HL-60/S4 (cell line): Measurements from ENCODE around the gene CHRDL2.
"Not testable (repeated sequence)": the region's sequence is repeated elsewhere in the genome, so short reads cannot be mapped to it uniquely, and the experiment has no call there.

Experiments used
- in situ Hi-C: fragments of 300-500 bp; cut with MboI; formaldehyde crosslinking; loops from 2 replicates; pipeline ENCODE4 v1.14.3; 2022; ENCODE audit warnings: low sequenced_read_pairs

CHRDL2 gene, protein sequence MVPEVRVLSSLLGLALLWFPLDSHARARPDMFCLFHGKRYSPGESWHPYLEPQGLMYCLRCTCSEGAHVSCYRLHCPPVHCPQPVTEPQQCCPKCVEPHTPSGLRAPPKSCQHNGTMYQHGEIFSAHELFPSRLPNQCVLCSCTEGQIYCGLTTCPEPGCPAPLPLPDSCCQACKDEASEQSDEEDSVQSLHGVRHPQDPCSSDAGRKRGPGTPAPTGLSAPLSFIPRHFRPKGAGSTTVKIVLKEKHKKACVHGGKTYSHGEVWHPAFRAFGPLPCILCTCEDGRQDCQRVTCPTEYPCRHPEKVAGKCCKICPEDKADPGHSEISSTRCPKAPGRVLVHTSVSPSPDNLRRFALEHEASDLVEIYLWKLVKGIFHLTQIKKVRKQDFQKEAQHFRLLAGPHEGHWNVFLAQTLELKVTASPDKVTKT

DNA sequence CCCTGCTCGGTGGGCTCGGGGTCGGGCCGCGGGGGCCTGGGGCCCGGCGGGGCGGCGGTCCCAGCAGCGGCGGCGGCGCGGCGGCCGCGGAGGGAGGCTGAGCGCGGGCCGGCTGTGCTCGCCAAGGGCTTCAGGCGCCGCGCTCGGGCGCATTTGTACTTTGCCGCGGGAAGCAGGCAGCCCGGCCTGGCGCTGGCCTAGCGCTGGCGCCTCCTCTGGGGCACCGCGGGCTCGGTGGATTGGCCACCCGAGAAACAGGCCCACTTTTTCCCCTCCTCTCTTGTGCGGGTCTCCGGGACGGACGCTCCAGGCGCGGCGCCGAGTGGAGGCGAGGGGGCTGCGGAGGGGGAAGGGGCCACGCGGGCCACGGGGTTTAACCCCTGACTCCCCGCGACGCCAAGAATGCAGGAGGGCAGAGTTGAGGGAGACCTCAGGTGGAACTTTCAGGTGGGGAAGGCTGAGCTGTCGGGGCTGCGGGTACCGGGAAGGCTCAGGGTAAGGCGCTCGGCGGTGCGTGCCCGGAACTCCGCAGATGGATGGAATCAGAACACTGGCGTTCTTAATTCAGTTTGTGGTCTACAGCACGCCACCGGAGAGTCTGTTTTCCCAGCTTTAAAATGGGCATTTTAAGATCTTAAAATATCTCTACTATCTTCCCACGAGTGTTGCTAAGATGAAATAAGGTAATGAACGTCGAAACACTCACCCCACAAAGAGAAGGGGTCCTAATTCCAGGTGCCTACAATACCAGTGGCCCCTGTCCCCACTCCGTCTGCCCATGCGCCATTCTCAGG is at the start of gene CHRDL2:
TSS of gene CHRDL2 (minus strand) at position 126 of the 794 bp plus-strand sequence. CDS start 538 bp downstream, outside the sequence.
- in situ Hi-C loops = no loop called here

DNA sequence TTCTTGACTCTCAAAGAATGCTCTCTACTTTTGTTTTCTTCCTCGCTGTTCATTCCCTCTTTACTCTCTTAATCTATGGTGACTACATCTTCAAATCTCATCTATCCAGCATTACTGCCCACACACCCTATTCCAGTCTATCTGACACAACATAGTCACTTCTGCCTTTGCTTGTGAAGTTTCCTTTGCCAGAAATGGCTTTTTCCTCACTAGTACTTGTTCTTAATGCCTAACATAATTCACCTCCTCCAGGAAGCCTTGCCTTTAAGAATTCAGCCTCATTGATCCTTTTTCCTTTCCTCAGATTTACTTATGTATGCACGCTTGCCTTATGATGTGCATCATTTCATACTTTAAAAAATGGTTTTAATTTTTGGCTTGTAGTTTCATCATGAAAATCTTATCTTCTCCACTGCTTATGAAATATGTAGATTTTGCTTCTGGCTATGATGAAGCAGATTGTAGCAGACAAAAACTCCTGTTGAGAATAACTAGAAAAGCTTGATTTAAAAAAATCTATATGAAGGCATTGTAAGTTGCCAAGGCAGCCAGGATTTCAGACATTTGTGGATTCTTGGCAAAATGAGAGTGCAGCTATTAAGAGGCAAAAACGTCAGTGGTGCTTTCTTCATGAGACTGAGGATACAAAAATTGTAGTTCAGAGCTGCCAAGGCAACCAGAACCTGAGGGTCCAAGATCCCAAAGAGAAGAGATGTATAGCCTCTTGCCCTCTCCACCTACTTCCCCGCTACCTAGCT is 49.2 kb upstream of the CHRDL2 start:
- in situ Hi-C loops = no loop called here

DNA sequence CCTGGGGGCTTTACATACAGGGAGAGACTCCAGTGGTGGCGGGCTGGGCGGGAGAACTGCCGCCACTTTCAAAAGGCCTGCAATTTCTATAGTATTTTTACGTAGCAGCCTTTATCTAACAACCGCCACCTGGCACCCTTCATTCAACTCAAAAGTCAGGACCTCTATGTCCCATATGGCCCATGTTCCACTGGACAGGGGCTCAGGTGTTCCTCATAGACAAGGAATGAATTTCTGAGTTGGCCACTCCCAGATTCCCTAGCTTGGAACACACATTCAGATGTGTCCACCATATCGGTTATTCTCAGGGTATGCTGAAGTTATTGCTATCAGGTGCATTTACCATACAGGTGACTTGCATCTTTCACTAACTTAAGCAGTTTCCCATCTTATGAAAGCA is 47.4 kb upstream of the CHRDL2 start:
- in situ Hi-C loops = no loop called here

DNA sequence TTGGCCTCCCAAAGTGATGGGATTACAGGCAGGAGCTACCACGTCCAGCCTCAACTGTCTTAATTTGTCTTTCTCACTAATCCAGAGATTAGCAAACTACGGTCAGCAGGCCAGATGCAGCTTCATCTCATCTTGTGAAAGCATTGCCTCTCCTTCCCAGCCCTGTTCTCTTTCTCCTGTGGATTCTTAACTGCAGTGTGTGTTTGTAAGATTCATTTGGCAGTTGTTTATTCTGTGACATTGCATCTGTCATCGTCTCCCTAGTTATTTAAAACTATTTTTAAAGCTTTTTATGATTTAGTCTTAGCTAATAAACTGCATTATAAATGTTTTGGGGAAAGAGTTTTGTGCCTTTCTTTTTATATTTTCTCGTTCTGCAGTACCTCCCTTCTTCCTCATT is 46.7 kb upstream of the CHRDL2 start:
- in situ Hi-C loops = no loop called here

DNA sequence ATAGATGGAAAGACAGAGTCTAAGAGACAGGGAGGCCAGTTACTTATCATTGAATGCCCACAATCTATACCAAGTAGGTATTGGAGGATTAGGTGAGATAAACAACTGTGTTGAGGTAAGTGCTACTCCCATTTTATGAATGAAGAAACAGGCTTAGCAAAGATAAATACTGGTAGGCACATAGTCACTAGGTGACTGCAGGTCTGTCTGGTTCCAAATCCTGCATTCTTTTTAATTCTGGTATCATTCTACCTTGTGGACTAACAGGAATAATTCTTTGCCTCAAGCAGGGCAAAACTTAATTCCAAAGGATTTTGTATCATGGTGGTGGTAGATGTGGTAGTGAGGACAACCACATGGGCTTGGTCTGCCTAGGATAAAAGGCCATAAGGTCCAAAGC is 45.8 kb upstream of the CHRDL2 start:
- in situ Hi-C loops = no loop called here

DNA sequence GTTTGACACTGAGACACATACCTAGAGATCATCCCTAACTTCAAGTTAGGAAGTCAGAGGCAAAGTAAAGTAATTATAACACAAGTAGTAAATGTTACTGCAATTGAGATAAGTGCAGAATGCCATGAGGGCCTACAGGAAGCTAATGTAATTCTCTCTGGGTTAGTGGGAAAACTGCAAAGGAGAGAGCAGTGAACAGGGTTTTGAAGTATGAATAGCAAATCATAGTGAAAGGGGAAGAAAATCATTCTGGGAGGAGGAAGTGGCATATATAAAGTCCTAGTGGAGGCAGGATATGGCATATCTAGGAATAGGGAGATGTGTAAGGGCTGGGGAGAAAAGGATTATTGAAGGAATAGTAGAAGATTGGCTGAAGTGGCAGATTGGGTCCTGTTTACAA is 45.3 kb upstream of the CHRDL2 start:
- in situ Hi-C loops = no loop called here

DNA sequence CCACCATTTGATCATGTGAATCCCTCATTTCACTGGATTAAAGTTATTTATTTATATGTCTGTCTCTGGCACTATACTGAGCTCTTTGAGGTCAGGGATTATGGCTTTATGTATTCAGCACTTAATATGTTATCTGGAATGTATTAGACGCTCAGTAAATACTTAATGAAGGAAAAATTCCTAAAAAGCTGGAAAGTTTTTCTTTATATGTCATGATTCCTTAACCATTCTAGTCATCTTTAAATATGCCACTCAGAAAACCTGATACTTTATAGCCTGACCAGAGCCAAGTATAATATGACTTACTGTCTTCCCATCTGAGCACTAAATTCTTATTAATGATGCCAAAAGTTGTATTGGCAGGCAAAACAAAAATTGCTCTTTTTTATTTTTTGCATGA is 44.5 kb upstream of the CHRDL2 start:
- in situ Hi-C loops = no loop called here

DNA sequence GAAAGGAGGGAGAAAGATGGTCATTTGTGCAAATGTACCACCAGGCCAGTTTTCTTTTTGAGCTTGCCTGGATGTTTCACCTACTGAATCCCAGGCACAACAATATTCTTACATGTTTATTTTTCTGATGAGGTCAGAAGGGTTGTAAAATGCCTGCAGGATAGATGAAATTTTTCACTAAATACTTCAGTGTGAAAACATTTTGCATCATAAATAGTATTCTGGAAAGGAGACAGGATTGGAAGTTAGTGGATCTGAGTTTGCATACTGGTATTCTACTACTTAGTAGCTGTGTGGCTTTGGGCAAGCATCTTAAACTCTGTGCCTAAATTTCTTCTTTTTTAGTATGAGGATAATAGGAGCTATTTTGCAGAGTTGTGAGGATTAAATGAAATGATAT is 42.2 kb upstream of the CHRDL2 start:
- in situ Hi-C loops = no loop called here

DNA sequence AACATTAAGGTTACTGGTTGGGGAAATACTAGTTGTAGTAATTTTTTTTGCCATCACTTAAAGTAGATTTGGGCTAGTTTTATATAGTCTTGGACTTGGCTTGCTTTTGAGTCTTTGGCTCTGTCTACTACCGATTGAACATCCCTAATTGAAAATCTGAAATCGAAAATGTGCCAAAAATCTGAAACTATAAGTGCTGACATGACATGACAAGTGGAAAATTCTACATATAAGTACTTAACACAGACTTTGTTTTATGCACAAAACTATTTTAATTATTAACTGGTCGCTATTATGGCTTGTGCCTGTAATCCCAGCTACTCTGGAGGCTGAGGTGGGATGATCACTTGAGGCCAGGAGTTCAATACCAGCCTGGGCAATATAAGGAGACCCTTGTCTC is 39.9 kb upstream of the CHRDL2 start:
- in situ Hi-C loops = no loop called here

DNA sequence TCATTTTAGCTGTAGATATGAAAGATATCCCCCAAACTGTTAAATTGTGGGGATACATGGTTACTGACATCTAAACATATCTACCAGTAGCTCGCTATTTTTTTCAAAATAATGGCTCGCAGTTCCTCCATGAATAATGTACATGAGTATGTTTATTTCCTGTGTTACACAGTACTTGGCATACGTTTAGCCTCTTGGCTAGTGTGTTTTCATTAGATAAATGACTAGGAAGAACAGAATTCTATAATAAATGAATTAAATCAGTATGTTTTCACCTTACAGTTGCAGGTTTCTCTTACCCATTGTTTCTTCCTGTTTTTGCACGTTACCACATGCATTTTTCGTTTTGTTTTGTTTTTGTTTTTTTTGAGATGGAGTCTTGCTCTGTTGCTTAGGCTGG is 39.2 kb upstream of the CHRDL2 start:
- in situ Hi-C loops = no loop called here

DNA sequence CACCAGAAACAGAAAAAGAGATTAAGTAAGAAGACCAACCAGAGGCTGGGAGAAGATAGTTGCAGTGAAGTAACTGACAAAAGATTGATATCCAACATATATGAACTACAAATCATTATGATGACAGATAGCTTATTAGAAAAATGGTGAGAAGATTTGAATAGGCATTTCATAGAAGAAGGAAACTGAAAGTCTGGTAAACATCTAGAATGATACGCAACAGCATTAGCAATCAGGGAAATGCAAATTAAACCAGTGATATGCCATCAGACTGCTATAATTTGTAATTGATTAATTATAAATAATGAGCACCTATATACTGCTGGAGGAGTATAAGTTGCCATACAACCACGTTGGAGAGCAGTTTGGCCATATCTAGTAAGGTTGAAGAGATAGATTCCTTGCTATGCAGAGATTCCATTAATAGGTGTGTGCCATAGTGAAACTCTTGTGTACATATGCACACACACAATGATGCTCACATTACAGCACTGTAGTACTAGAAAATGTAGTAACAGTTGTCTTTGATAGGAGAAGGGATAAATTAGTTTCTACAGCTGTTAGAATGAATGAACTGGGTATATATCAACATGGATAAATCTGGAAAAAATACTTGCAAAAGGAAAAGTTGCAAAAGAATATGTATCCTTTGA is 38.0 kb upstream of the CHRDL2 start:
- in situ Hi-C loops = no loop called here

DNA sequence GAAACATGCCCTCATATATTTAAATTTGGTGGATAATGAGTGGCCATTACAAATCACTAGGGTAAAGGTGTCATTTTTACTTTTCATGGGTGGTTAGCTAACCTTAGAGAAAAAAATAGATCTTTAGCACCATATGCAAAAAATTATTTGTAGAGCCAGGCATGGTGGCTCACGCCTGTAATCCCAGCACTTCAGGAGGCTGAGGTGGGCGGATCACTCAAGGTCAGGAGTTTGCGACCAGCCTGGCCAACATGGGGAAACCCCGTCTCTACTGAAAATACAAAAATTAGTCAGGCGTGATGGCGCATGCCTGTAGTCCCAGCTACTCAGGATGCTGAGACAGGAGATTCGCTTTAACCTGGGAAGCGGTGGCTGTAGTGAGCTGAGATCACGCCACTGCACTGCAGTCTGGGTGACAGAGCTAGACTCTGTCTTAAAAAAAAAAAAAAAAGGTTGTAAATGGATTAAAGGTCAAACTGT is 37.0 kb upstream of the CHRDL2 start:
- in situ Hi-C loops = not testable (repeated sequence)

DNA sequence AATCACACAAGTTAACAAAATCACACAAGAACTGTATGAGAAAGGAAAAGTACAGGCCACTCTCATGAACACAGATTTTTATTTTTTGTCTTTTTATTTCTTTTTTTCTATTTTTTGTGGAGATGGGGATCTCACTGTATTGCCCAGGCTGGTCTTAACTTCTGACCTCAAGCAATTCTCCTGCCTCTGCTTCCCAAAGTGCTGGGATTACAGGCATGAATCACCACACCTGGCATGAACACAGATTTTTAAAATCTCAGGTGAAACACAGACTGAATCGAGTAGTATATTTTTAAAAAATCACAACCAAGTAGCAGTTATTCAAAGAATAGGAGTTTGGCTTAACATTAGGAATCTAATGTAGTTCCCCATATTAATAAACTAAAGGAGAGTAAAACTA is 35.7 kb upstream of the CHRDL2 start:
- in situ Hi-C loops = no loop called here

DNA sequence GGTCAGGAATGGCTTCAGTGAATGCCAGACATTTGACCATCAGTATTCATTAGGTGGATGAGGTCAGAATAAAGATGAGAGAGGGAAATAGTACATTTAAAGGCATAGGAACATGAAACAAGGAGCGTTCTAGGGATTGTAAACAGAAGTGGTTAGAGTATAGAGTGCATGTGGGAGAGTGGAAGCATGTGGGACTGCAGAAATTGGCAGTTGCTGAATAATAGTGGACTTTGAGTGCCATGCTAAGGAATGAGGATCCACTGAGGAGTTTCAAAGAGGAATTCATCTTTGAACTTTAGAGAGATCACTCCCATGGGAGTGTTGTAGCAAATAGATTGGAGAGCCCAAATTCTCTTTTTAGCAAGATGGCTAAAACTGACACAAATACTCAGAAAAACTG is 25.3 kb upstream of the CHRDL2 start:
- in situ Hi-C loops = no loop called here

DNA sequence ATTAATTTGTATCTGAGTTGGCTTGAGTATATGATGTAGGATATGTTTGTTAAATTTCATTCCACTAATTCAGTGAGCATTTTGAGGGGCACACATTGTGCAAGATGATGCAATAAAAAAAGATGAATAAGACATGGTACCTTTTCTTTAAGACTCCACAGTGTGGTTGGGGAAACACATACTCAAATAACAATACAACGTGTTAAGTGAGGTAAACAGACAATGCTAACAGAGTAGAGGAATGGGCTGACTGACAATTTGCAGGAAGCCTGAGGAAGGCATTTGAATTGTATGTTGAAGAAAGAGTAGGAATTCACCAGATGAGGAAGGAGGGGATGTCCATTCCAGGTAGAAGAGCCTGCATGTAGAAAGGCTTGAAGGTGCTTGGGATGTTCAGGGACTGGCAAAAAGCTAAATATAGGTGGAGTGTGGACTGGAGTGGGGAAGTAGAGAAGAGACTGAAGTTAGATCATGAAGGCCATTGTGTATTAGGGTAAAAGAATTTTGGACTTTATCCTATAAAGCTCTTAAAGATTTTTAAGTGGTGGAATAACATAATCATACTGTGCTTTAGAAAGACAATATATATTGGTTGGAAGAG is 24.3 kb upstream of the CHRDL2 start:
- in situ Hi-C loops = no loop called here

DNA sequence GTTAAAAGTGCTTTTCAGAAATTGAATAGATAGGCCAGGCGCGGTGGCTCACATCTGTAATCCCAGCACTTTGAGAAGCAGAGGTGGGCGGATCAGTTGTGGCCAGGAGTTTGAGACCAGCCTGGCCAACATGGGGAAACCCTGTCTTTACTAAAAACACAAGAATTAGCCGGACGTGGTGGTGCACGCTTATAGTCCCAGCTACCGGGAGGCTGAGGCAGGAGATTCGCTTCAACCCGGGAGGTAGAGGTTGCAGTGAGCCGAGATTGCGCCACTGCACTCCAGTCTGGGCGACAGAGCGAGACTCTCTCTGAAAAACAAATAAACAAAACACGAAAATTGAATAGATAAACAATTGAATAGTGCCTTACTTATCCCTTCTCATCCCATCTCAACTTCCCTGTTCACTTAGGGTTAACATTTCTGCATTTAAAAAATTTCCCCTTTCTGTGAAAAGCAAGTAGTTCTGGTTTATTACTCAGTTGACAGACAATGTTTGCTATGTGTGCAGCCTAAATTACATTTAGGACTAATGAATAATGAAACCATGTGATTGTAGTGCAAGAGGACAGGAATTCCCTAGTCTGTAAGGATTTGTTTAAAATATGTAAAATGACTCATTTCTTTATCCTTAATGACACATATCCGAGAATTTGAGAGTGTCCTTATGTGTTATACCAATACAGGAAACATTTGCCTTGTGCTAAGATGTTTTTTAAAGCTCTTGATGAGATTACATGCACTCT is 23.5 kb upstream of the CHRDL2 start:
- in situ Hi-C loops = no loop called here

DNA sequence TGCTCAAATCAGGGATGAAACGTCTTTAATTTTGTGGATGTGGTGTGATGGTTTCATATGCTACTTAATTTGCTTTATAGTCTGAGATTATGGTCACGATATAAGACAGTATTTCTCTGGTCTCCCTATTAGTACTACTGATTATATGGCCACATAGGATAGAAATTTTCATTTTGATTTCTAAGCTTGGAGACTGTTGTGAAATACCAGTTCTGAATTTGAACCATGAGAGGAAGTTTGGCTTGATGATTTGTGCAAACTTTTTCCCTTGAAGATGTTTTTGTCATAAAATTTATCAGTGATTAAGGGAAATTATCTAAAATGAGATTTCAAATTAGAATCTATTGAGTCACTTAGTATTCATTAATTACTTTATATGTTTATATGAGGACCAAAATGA is 20.1 kb upstream of the CHRDL2 start:
- in situ Hi-C loops = no loop called here

DNA sequence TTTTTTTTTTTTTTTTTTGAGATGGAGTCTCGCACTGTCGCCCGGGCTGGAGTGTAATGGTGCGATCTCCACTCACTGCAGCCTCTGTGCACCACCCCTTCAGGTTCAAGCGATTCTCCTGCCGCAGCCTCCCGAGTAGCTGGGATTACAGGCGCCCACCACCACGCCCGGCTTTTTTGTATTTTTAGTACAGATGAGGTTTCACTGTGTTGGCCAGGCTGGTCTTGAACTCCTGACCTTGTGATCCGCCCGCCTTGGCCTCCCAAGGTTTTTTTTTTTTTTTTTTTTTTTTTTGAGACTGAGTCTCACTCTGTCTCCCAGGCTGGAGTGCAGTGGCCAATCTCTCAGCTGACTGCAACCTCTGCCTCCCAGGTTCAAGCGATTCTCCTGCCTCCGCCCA is 19.4 kb upstream of the CHRDL2 start:
- in situ Hi-C loops = not testable (repeated sequence)

DNA sequence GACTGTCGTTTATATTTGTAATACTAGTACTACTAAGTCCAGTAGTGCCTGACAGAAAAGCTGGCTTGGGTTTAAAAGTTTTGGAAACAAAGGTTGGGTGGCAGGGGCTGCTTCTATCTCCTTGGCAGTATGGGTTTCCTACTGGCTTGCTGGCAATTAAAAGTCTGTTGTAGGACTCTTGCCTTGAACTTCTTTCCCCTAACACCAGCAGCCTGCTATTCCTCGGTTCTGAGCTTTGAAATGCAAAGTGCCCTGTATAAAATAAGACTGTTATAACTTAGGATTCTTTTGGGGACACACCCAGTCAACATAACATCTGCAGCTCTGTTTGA is 18.7 kb upstream of the CHRDL2 start:
- in situ Hi-C loops = no loop called here
